H7 (cell line): ENCODE data around the gene LRRIQ4. TPM values are rescaled to one million over a fixed set of nuclear protein-coding genes. Genes with fewer than 3 reads are reported as not detected.

Experiments used
- DNase-seq: peaks from one replicate; pipeline ENCODE4 v3.0.0; 2012
- H3K27me3 ChIP-seq: 2 replicates; pipeline ENCODE4 v1.6.0; 2011; ENCODE audit warnings: mild to moderate bottlenecking, low read length; ENCODE audit not compliant: control insufficient read depth, insufficient read depth
- H3K36me3 ChIP-seq: replicated peaks from 2 replicates; pipeline ENCODE4 v1.5.1; 2011; ENCODE audit warnings: low read length; ENCODE audit not compliant: control insufficient read depth, insufficient read depth
- H3K4me3 ChIP-seq: 2 replicates; pipeline ENCODE4 v1.5.1; 2011; ENCODE audit warnings: low read depth, mild to moderate bottlenecking, control low read depth, low read length, moderate library complexity; ENCODE audit not compliant: insufficient read depth
- total RNA-seq: library from RNA; depleted of rRNA; stranded (reverse); fragments of >200 nt; shearing (Covaris generic); gene quantifications from 2 replicates; pipeline ENCODE4 v1.2.3, GENCODE V29; 2014; rRNA removed

Gene LRRIQ4
- total RNA-seq = 0.15 TPM in 1 of 2 replicates, not detected in the other

DNA sequence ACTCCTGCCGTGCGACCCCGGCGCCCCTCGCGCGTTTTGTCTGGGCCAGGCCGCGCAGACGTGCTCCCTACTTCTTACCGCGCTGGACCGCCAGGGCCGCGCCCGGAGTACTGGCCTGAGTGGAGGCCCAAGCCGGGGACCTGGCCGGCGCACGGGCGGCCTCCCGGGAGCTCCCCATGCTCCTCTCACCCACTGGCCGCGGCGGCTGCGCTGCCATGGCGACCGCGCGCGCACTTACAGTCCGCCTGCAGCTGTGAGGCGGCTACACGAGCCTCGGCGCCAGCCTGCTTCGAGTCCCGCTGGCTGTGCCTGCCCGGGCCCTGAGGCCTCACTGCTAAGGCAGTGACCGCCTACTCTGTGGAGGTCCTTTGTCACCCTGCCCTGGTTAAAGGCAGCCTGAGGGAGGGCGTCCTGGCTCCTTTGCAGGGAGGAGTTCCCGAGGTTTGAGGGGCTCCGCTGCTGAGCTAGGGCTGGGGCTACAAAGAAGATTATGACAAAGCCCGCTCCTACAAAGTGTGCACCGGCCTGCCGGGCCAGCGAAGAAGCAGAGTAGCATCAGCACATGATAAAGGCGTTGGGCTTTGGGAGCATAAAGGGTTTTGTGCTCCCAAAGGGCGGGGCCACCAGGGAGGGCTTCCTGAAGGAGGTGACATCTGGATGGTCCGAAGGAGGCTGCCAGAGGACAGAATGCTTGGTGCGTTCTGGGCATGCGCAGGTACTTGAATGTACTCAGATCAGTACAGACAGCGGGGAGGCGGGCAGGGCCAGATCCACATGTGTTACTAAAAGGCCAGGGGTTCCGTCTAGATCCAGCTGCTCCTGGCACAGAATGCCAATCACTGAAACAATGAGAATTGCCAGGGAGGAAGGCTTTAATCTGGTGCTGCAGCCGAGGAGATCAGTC is at the start of gene LRRIQ4, which contains the start of gene LRRC34:
Gene LRRIQ4 (plus strand): TSS at position 539 of the 904 bp plus-strand sequence. CDS start 9,052 bp downstream, outside the sequence.
Gene LRRC34 (minus strand): TSS at position 573 of the 904 bp plus-strand sequence. CDS start 356 bp downstream, at position 217.
- peak; percentile 80 for DNase-seq
- Histone ChIP-seq H3K36me3 (no peaks in the 10 kb centered on the region), H3K4me3 (peak within 1 kb of the TSS; percentile 68), H3K27me3 (peaks cover 2% of the 10 kb centered on the region)

- Histone ChIP-seq H3K27me3 (no peaks in the 10 kb centered on the region), H3K4me3 (peak overlapping the region; percentile 77), H3K36me3 (no peaks in the 10 kb centered on the region)
- peak; percentile 54 for DNase-seq
These were observed 48.3 kb upstream of the LRRIQ4 start for GRCh38 chr3:169764312-169764881.

GRCh38 chr3:169764882-169765612 is 47.6 kb upstream of the LRRIQ4 start, which contains the start of gene TERC:
TERC (minus strand) TSS chr3:169765060.
- DNase-seq = peak; percentile 81
- H3K27me3 ChIP-seq = no peaks in the 10 kb centered on the region
- H3K4me3 ChIP-seq = peak within 1 kb of the TSS; percentile 77
- no peaks in the 10 kb centered on the region for H3K36me3 ChIP-seq

DNA sequence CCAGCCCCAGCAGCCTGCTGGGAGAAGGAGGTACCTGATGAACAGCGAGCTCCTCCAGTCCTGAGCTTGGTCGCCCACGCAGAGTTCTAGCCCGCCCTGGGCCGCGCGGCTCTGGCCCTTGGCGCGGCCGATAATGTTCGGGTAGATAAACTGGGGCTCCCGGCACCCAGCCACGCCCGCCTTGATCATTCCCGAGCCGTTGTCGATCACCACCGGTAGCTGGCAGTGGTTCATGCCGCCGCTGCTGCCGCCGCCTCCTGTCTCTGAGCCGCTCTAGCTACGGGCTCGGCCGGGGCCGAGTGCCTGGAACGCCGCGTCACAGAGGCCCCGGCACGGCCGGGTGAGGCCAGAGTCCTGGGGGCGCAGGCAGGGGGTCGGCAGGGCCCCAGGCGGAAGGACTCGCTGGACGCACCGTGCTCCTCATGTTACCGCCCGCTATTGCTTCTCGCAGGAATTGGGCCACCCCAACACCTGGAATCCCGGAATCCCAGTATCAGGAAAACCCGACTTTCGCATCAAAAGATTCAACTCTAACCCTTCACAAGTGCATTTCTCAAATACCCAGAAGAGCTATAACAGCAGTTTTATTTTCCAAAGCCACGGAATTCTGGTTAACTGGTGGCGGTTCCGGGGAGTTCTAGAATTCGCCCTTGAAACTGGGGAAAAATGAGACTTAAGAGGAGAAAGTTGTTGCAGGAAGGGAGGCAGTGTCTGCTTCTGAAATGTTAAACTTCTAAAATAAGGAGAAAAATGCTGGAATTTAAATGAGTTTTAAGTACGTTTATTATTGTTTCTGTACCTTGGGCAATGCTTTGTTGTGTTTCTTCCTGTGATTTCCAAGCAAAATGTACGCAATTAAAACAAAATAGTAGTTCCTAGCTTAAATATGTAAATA is 43.1 kb upstream of the LRRIQ4 start, which contains the start of gene ACTRT3:
Gene ACTRT3 (minus strand): TSS at position 275 of the 895 bp plus-strand sequence. CDS start 41 bp downstream, at position 234.
- peak; percentile 89 for DNase-seq
- no peaks in the 10 kb centered on the region for H3K36me3 ChIP-seq
- peak within 1 kb of the TSS; percentile 38 for H3K4me3 ChIP-seq
- no peaks in the 10 kb centered on the region for H3K27me3 ChIP-seq

- Histone ChIP-seq H3K4me3 (peak overlapping the region; percentile 96), H3K27me3 (no peaks in the 10 kb centered on the region), H3K36me3 (peaks cover 1% of the 10 kb centered on the region; the same call in 1 of the 2 replicates)
- peak; percentile 9 for DNase-seq
These were observed 41.0 kb upstream of the LRRIQ4 start for GRCh38 chr3:169771497-169772304.

GRCh38 chr3:169772305-169772896 is 40.3 kb upstream of the LRRIQ4 start:
- Histone ChIP-seq H3K4me3 (peak overlapping the region; percentile 96), H3K36me3 (peaks cover 1% of the 10 kb centered on the region; the same call in 1 of the 2 replicates), H3K27me3 (no peaks in the 10 kb centered on the region)
- peak; percentile 49 for DNase-seq

- H3K36me3 ChIP-seq = peaks cover 3% of the 10 kb centered on the region; the same call in 1 of the 2 replicates
- H3K4me3 ChIP-seq = peak within 1 kb of the TSS; percentile 96
- H3K27me3 ChIP-seq = no peaks in the 10 kb centered on the region
- DNase-seq = peak; percentile 78
These were observed 39.5 kb upstream of the LRRIQ4 start, which contains the start of gene MYNN for GRCh38 chr3:169772897-169773816. MYNN (plus strand) TSS chr3:169773396; CDS start chr3:169774296, 900 bp downstream.

DNA sequence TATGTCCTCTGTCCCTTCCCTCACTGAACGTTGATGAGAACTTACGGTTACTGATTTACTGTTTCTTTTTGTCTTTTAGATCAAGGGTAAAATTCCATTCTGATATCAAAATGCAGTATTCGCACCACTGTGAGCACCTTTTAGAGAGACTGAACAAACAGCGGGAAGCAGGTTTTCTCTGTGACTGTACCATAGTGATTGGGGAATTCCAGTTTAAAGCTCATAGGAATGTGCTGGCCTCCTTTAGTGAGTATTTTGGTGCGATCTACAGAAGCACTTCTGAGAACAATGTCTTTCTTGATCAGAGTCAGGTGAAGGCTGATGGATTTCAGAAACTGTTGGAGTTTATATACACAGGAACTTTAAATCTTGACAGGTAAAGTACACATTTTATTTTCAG is 38.5 kb upstream of the LRRIQ4 start:
- Histone ChIP-seq H3K36me3 (peaks cover 3% of the 10 kb centered on the region), H3K4me3 (peak overlapping the region; percentile 96; the same call in 1 of the 2 replicates), H3K27me3 (no peaks in the 10 kb centered on the region)
- no peak for DNase-seq

- H3K4me3 ChIP-seq = no peak overlapping the region
- DNase-seq = no peak
- H3K36me3 ChIP-seq = peaks cover 15% of the 10 kb centered on the region
- no peaks in the 10 kb centered on the region for H3K27me3 ChIP-seq
These were observed 34.8 kb upstream of the LRRIQ4 start for GRCh38 chr3:169777822-169778221.

GRCh38 chr3:169780742-169781141 is 31.9 kb upstream of the LRRIQ4 start:
- no peaks in the 10 kb centered on the region for H3K27me3 ChIP-seq
- H3K36me3 ChIP-seq = peaks cover 17% of the 10 kb centered on the region
- H3K4me3 ChIP-seq = no peak overlapping the region
- no peak for DNase-seq

- Histone ChIP-seq H3K27me3 (no peaks in the 10 kb centered on the region), H3K36me3 (peaks cover 21% of the 10 kb centered on the region), H3K4me3 (no peak overlapping the region)
- DNase-seq = no peak
These were observed 31.3 kb upstream of the LRRIQ4 start for GRCh38 chr3:169781209-169781855.
